ENCODE results near the gene SDK1.

The SDK1 gene

GRCh38 chr7:4136501-4137110 lies 835.6 kb downstream of the SDK1 start:
- no peak overlapping the region for H3K4me3 ChIP-seq (ENCODE audit: low read length)
- H3K79me2 ChIP-seq (ENCODE audit: control insufficient read depth, low read length) = no peaks in the 10 kb centered on the region
- no peak for TF ChIP-seq EZH2phosphoT487 (IDR thresholded peaks at IDR 0.05; ENCODE audit: borderline replicate concordance, low read length)
- TF ChIP-seq CTCF (IDR thresholded peaks at IDR 0.05; ENCODE audit: low read depth, low read length, poor library complexity, severe bottlenecking) = no peak
- no peak overlapping the region for H3K27ac ChIP-seq (ENCODE audit: low read depth, low read length)
- H3K9me3 ChIP-seq (ENCODE audit: control insufficient read depth, insufficient read depth, low read length) = peaks cover 3% of the 10 kb centered on the region; the same call in 1 of the 2 replicates
- no peaks in the 10 kb centered on the region for H3F3A ChIP-seq (ENCODE audit: control insufficient read depth, insufficient read depth)
- H3K4me2 ChIP-seq (ENCODE audit: low read length) = no peak overlapping the region
- H3K4me1 ChIP-seq (ENCODE audit: control insufficient read depth, low read length) = no peaks in the 10 kb centered on the region
- H3K36me3 ChIP-seq (ENCODE audit: control insufficient read depth, low read length) = no peaks in the 10 kb centered on the region
- no peaks in the 10 kb centered on the region for H3K27me3 ChIP-seq (ENCODE audit: control insufficient read depth, low read length)
- no peaks in the 10 kb centered on the region for H3K9me2 ChIP-seq (replicated peaks; ENCODE audit: control insufficient read depth, low read length)
- H4K20me1 ChIP-seq (ENCODE audit: control insufficient read depth, insufficient read depth, low read depth, low read length) = no peaks in the 10 kb centered on the region

GRCh38 chr7:4137552-4137951 lies 836.5 kb downstream of the SDK1 start:
- TF ChIP-seq CTCF (IDR thresholded peaks at IDR 0.05; ENCODE audit: low read depth, low read length, poor library complexity, severe bottlenecking) (no peak), EZH2phosphoT487 (IDR thresholded peaks at IDR 0.05; ENCODE audit: borderline replicate concordance, low read length) (no peak)
- Histone ChIP-seq H3K27me3 (ENCODE audit: control insufficient read depth, low read length) (no peaks in the 10 kb centered on the region), H3K4me1 (ENCODE audit: control insufficient read depth, low read length) (no peaks in the 10 kb centered on the region), H3K4me3 (ENCODE audit: low read length) (no peak overlapping the region), H3K79me2 (ENCODE audit: control insufficient read depth, low read length) (no peaks in the 10 kb centered on the region), H3F3A (ENCODE audit: control insufficient read depth, insufficient read depth) (no peaks in the 10 kb centered on the region), H3K4me2 (ENCODE audit: low read length) (no peak overlapping the region), H3K9me3 (ENCODE audit: control insufficient read depth, insufficient read depth, low read length) (peaks cover 3% of the 10 kb centered on the region; the same call in 1 of the 2 replicates), H3K27ac (ENCODE audit: low read depth, low read length) (no peak overlapping the region), H4K20me1 (ENCODE audit: control insufficient read depth, insufficient read depth, low read depth, low read length) (no peaks in the 10 kb centered on the region), H3K36me3 (ENCODE audit: control insufficient read depth, low read length) (no peaks in the 10 kb centered on the region), H3K9me2 (replicated peaks; ENCODE audit: control insufficient read depth, low read length) (no peaks in the 10 kb centered on the region)

- Histone ChIP-seq H3K4me1 (ENCODE audit: control insufficient read depth, low read length) (no peaks in the 10 kb centered on the region), H3K27ac (ENCODE audit: low read depth, low read length) (no peak overlapping the region), H3F3A (ENCODE audit: control insufficient read depth, insufficient read depth) (no peaks in the 10 kb centered on the region), H3K79me2 (ENCODE audit: control insufficient read depth, low read length) (no peaks in the 10 kb centered on the region), H4K20me1 (ENCODE audit: control insufficient read depth, insufficient read depth, low read depth, low read length) (no peaks in the 10 kb centered on the region), H3K36me3 (ENCODE audit: control insufficient read depth, low read length) (no peaks in the 10 kb centered on the region), H3K4me2 (ENCODE audit: low read length) (no peak overlapping the region), H3K9me3 (ENCODE audit: control insufficient read depth, insufficient read depth, low read length) (peaks cover 7% of the 10 kb centered on the region; the same call in 1 of the 2 replicates), H3K9me2 (replicated peaks; ENCODE audit: control insufficient read depth, low read length) (no peaks in the 10 kb centered on the region), H3K27me3 (ENCODE audit: control insufficient read depth, low read length) (no peaks in the 10 kb centered on the region), H3K4me3 (ENCODE audit: low read length) (no peak overlapping the region)
- TF ChIP-seq CTCF (IDR thresholded peaks at IDR 0.05; ENCODE audit: low read depth, low read length, poor library complexity, severe bottlenecking) (no peak), EZH2phosphoT487 (IDR thresholded peaks at IDR 0.05; ENCODE audit: borderline replicate concordance, low read length) (no peak)
Observed at GRCh38 chr7:4138866-4139265, 837.8 kb downstream of the SDK1 start.

Measured in DOHH2 (cell line).